Stimulated activated CD8-positive, alpha-beta memory T cell treated with anti-CD3 and anti-CD28 coated beads, Interleukin-12 subunit alpha, Interleukin-12 subunit beta, amount 100 ng/mL, for 4 hours (primary cell): Measurements from ENCODE around the gene HOXA6.

Source experiments
- DNase-seq: peaks from one replicate; pipeline ENCODE4 v3.0.0-alpha.2; 2020; ENCODE audit warnings: low read depth

The HOXA6 gene

DNA sequence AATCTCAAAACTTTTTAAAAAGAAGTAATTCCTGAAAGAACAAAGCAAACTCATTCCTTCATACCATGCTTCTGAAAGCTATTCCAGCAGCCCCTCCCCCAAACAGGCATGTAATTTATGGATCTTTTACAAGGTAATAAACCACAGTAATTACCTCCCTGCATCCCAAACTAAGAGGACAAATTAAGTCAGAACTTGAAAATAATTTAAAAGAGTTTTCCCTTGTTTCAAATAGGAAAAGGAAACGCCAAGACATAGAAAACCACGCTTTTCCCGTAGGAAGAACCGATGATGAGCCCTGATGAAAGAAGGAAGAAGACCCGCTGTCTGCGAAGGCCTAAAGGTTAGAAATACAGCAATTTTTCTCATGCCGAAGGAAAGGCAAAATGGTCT is 25.9 kb downstream of the HOXA6 start:
- no peak for DNase-seq

DNA sequence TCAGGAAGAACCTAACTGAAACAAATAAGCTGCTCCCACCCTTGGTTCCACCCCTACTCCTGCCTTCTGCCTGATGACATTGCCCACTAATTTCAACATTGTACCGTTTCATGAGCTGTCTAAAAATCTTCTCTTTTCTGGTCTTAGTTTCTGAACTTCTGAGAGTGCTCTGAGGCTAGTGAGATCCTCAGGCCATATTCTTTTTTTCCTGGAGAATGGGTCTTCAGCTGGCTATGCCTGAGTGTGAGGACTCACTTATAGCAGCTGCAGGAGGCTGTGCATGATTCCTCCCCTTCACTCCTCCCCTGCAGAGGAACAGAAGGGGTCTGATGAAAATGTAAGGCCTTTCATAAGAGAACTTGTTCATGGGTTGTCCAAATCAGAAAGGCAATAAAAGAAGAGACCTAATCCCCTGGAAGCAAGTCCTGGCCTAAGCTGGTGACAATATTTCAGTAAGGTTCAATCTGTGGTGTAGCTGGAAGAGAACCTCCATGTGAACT is 28.1 kb downstream of the HOXA6 start:
- DNase-seq = no peak

DNA sequence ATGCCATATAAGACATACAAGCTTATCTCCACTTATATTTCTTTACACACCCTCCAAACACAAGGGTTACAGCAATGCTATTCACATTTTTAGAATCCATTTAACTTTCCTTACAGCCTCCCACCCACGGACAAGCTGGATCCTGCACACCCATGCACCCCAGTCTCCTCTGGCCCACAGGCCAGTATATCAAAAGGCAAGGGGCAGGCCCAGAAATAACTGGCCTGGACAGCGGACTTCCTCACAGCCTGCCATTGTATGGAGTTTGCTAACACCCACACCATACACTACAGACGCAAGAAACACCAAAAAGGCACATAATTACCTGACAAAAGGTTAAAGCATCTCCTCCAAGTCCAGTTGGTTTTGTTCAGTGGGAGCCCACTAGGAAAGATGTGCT is 29.0 kb downstream of the HOXA6 start:
- no peak for DNase-seq

DNA sequence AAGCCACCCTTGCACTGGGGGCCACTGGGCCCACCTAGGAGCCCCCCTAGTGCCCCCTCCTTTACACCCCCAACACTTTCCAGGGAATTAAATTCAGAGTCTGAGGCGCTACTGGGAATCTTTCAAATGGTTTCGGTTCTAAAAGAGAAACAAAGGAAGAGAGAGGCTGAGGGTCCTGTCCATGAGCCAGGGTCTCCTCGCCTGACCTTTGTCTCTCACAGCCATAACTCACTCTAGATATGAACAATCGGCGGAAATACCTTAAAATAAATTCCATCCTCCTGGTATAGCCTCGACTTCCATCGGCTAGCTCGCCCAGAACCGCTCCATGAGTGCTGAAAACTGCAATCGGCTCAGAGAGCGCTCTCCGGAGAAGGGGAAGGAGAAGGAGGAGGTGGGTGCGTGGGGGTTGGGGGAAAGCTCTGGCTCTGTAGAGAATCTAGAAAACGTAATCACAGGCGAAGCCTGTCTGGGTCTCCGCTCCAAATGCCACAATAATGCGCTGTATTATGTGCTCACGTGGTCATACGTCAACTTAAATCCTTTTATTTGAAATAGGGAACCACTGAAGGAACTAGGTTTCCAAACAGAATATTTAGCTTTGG is 29.6 kb downstream of the HOXA6 start:
- DNase-seq = no peak

DNA sequence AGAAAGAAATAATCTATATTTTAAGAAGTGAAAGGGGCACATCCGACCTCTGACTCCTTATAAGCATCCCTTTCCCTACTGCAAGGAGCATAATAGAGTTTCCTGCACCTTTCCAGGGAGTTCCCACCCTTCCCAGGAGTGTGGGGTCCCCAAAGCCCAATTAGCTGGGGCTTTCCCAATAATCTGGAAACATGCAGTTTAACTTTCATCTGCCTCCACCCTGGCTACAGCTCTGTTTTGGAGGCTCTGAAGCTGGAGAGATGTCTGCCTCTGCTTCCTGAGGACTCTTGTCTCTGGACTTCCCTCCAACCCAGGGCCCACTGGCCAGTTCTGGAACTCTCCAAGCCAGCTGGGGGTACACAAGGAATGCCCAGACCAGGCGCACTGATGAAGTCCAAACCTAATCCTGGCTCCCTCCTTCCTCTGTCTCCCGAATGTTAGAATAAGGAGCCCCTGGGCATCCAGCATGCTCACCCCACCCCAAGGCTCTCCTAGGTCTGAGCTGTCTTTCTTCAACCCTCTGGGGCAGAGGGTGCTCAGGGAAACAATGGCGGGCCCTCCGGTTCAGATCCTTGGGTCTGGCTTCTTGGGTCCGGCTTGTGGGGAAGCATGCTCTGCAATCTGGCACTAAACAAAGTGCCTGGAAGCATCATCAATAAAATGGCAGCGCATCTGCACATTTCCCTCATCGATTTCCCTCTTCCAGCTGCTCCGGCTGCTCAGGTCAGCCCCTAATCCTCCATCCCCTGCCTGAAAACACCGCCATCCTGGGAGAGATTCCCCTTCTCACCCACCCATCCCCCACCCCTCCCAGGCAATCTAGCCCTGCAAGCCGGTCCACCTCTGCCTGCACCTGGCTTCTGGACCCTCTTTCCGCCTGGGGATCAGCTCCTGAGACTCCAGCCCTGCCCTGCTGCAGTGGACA is 30.4 kb downstream of the HOXA6 start:
- no peak for DNase-seq

DNA sequence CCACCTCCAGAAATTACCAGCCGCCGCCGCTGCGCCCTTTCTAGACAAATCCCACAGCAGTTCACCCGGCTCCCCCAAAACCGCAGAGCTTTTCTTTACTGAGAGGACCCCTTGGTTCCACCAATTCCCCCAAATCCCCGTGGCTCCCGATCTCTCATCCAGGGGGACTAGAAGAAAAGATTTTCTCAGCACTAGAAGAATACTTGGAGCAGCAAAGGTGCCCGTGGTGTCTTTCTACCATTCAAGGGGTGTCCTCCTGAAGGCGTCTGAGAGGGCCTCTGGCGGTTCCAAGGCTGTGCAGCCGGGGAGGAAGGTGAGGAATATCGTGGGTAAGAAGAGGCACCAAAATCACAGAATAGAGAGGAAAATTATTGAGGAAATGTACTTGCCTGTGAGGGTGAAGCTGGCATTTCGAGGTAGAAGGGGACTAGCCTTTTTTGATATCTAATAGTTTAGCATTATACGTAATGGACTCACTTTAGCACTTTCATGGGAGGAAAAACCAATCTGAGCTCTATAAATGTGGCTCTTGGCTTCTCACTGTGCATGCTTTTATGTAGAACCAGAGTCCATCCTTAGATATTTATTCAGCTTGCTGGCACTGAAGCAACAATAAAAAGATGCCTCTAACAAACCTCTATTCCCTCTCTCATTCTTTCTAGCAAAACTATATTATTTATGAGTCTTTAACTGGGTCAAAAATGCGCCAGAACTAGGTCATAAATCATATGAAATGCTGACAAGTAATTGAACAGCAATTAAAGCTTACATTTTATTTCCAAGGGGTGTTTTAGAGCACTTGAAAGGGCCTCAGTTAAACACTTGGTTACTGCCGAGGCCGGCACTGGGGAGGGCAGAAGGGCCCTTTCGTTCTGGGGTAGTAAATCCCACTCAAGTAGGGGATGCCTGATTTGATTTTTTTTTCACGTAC is 31.3 kb downstream of the HOXA6 start:
- no peak for DNase-seq

DNA sequence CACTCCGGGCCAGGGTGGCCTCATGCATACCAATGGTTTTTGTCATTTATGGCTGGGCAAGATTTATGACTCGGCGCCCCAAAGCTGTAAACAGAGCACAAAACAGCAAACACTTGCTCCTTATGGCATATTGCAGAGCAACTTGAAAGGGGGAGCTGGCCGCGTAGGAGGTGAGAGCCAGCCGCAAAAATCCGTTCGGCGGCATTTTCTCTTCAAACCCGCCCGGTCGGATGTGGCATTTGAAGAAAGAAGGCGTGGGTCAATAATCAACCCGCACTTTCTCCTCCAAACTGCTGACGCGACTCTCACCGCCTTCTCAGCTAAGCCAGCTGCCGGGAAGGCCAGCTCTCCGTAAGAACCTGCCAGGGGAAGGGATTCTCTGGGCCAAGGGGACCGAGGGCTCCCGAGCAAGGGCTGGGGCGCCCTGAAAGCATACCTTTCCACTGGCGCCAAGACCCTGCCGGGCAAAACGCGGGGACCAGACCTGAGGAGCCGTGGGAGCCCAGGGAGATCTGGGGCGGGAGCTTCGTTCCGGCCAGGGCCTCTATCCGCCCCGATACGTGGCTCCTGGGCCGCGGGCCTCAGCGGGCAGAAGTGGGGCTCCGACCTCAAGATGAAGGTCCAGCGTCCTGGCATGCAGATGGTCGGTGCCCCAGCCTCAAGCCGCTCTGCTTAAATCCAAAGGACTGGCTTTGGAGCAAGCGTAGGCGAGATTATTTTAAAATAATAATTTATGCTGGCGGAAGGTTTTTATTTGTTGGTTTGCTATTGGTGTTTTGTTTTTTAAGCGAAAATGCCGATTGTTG is 32.1 kb downstream of the HOXA6 start:
- no peak for DNase-seq

DNA sequence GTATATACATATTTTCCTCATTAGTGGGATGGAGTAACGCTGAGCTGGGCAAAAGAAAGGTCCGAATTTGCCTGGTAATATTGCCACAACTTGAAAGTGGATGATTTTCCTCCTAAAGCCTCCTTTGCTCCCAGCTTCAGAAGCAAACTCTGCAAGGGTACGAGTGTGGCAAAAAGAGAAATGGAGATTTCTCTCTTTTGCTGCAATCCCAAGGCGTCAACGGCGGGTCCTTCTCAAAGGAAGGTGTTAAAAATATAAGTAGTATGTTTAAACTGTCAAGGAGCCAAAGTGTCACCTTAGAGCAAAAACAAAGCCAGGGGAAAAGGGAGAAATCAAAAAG is 32.7 kb downstream of the HOXA6 start:
- no peak for DNase-seq

DNA sequence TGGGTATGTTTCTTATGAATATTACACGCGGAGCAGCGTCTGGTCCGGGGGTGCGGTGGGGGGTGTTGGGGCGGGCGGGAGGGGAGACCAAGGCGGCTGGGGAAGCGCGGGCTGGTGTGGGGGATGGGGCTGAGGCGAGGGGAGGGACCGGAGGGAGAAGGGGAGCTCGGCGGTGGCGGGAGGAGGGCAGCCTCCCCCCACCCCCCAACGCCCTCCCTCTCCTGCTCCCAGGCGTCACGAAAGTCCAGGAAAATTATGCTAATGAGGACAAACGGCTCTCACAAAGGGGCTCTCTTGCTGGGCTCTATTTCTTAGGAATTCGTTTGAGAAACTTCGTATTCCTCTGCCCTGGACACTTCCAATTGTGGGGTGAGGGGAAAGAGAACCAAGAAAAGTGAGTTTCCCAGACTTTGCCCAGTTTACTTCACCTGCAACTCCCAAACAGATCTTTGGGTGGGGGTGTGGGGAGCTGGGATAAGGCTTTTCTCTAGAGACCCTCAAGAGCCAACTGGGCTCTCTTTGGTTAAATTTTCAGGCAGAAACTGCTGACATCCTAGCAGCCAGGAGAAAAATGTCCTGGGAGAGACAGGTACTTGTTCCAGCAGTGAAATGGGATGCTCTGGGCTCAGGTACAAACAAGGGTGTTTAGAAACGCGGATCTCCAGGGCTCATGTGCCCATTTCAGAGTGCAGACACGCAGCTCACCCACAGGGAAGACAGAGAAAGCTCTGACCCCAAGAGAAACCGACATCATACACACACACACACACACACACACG is 33.4 kb downstream of the HOXA6 start:
- DNase-seq = no peak

DNA sequence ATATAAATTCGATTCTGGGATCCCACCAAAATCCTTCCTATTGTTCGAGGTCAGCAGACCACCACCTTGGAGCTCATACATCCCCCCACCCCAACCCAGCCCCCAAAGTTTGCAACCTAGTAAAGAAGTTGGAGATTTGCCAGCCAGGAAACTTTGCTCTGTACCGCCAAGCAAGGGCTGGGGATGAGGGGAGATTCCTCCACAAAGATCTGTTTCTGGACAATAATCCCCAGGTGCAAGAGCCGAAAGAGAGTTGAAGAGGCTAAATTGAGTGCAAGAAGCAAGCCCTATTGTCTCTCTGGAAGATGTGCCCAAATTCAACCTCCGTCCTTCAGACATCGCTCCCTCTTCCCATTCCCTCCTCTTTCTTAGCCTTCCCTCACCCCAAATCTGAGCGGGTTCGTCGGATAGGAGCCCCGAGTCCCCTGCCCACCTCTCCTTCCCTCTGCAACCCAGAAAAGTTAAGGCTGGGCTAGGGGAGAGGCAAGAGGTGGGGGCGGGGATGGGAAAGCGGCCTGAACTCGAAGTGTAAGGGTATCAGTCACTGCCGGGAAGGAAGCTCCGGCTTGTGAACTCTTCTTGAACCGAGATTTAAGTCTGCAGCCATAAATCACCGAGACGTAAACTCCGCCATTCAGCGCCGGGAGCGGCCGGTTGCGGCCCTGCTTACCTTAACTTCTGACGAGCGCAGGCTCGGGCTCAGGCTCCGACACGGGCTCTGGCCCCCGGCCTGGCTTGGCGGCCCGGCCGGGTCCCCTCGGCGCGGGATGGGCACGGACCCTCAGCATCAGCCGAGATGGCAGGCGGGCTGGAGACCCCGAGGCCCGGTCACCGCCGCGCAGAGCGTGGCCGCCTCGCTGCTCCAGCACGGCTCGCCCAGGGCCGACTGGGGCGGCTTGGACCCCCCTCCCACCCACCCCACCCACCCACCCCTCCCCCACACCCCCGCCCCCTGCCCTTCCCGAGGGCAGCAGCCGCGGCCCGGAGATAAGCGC is 34.3 kb downstream of the HOXA6 start:
- DNase-seq = no peak

DNA sequence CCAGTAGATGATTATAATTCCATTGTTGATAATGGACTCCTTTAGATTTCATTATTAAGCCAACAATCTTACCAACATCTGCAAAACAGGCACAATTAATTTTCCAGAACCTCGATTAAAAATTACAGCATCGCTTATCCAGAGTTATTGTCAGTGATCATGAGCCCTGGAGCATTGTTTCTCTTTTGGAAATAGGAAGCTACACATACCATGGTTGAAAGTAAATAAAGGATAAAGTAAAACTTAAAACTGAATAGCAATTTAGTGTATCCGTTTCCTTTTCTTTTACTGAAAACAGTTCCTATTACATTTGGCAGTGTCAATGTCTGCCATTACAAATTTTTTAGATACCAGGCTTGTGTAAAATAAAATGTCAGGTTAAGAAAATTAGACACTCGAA is 35.2 kb downstream of the HOXA6 start:
- DNase-seq = no peak

DNA sequence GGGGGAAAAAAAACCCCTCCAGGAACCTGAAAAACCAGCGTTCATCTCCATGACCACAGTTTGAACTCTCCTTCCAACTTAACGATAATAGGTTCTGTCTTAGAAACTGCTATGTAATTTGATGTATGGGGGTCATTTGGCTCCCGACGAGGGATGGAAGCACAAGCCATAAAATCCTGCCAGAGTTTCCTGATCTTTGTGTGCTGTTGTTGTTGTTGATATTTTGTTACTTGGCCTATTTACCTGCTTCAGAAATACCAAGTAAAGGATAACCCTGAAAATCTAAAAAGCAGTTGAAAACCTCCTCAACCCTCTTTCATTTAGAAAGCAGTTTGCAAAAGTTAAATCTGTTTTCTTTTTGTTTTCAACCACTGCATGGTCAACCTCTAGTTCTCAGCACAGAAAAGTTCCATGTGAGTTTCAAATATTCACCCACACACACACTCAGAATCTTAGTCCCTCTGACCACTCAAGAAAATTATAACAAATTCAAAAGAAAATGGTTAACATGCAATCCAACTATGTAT is 35.8 kb downstream of the HOXA6 start:
- no peak for DNase-seq

DNA sequence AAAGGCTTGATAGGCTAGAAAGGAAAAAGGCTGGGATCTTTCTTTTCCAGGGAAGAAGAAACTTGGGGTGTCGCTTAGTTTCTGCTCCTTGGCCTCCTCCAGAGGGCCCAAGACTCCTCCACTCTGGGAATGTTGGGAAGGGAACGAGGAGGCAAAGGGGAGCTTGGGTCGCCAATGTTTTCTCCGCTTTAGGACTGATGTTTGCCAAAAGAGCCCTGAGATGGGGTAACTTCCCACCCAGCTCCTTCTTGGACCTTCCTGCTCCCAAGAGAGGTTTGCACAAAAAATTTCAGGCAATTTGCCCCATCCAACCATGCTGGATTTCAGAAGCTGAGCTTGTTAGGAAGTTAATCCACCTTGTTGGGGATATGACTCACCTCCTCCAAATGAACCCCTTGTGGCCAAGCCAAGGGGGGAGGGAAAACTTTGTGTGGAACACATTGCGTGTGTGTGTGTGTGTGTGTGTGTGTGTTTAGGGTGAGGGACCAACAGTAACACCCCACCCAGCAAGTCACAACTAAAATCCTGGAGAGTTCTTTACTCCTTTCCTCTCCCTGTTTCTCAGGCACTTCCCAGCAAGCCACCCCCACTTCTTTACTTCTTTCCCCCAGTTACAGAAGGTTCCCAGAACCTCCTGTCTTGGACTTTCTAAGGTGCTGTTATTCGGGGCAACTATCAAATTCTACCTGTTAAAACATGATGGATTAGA is 36.4 kb downstream of the HOXA6 start:
- no peak for DNase-seq

DNA sequence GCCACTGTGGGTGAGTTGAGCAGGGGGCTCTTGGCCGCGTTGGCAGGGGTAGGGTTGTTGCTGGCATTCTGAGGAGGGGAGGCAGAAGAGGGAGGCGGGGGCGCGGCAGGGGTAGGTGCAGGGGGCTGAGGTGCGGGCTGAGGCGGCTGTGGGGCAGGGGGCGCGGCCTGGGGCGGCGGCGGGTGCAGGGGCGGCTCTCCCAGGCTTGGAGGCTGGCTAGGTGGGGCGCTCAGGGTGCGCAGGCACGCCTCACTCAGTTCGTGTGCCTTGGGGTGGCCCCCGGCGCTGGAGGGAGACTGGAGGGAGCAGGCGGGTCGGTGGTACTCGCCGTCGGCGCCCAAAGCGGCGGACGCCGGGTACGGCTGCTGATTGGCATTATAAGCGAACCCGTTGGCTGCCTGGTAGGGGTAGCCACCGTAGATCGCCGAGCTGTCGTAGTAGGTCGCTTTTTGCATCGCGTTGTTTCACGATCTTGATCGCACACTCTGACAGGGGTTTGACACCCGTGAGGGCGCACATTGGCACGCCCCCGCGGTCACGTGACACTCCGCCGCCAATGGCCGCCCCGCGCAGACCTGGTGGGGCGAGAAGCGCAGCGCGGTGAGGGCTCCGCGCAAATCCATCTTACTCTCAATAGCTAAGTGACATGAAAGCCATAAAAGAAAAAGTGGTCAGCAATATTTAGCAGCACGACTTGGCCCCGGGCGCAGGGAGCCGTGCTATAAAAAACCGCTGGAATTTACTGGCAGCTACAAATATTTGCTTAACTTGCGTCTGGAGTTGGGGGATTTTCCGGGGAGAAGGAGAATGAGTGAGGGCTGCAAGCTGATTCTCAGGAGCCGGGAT is 37.2 kb downstream of the HOXA6 start:
- no peak for DNase-seq

DNA sequence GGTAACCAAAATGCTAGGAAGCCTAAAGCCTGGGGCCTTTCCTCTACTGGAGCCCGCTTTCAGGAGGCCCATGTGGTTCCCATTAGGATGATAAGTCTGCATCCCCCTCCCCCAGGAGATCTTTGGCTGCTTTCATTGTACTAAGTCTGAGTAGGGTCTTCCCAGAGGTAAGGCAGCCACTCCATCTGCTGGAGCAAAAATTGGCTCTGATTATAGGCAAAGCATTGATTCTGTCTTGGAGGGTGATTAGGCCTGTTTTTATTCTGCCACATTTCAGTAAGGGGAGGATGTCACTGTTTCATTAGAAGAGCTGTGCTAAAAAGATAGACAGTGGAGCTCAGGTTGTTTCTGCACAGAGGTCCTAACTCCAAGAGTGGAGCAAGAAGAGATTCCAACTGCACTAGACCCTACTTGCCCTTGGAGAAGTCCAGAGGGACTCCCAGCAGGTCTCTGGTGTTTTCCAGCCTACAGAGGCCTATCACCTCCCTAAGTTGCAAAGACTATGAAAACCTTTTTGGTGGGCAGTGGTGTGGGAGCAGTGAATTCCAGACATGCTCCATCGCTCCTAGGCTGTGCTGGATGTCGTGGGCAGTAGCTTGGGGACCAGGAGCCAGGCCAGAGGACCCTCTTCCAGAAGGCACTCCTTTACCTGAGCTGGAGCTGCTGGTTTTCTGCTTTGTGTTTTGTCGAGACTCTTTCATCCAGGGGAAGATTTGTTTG is 37.9 kb downstream of the HOXA6 start:
- DNase-seq = no peak

DNA sequence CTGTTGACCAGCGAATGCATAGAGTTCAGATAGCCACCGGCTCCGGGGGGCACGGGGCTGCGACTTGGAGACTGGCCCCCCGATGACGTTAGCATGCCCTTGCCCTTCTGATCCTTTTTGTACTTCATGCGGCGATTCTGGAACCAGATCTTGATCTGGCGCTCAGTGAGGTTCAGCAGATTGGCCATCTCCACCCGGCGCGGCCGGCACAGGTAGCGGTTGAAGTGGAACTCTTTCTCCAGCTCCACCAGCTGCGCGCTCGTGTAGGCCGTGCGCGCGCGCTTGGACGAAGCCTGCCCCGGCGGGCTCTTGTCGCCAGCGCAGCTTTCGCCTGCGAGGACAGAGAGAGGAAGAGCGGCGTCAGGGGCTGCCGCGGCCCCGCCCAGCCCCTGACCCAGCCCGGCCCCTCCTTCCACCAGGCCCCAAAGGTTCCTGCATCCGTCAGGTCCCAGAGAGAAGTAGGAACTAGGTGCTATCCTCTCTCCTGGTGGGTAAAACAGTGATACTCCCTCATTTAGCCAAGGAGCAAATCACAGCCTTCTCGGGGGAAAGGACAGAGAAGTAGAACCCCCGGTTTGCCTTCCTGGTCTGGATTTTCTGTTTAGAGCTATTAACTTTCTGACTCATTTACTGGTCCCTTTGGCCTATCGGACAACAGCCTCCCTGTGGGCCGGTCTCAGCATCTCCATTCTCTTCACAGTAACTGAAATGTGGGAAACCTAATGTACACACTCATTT is 39.0 kb downstream of the HOXA6 start:
- DNase-seq = no peak
